Measurements from ENCODE around the gene TTC3. TPM values are rescaled to one million over a fixed set of nuclear protein-coding genes. Genes with fewer than 3 reads are reported as not detected.

Gene TTC3
- total and polyA plus RNA-seq, 2 of the 13 experiments (the other 11 are each of a cell fraction or from before 2014, with no cell fraction given): 55.7 to 108 TPM

GRCh38 chr21:37188825-37189224, 115.8 kb downstream of the TTC3 start:
- POLR2A ChIA-PET: no interaction called here
- CTCF ChIA-PET (ENCODE audit: low intra/inter-chr PET ratio, low total read pairs): no interaction called here
- no peaks in the 10 kb centered on the region for H3K4me1 ChIP-seq (ENCODE audit: insufficient read depth, low read length)
- no peaks in the 10 kb centered on the region for H4K20me1 ChIP-seq (ENCODE audit: insufficient read depth, low read length)
- WGBS (ENCODE audit: low lambda C conversion rate): 90% methylated on average over 1 of the region's 1 CpG
- BruUV-seq (replicated peaks): no TSS peak
- ATAC-seq: no peak
- no peaks in the 10 kb centered on the region for H3K79me2 ChIP-seq (ENCODE audit: insufficient read depth, low read length)
- no peak overlapping the region for H2AFZ ChIP-seq (ENCODE audit: low read length)
- H3K9me3 ChIP-seq (ENCODE audit: low read length): no peaks in the 10 kb centered on the region
- H3K27ac ChIP-seq (ENCODE audit: extremely low read length, insufficient read depth, low read length): no peak overlapping the region
- TF ChIP-seq MNT (IDR thresholded peaks at IDR 0.05): peak; percentile 47
- no peak for TF ChIP-seq CREM (IDR thresholded peaks at IDR 0.05)
- TF ChIP-seq CREM (CRISPR knock-in tag; IDR thresholded peaks at IDR 0.05): no peak
- H3K4me2 ChIP-seq (ENCODE audit: low read depth, low read length): no peak overlapping the region
- H3K4me3 ChIP-seq (replicated peaks in 1 of 3; ENCODE audit: insufficient read depth in 1 of 3, low read depth in 2 of 3, low read length in 3 of 3): no peak overlapping the region
- H3K27me3 ChIP-seq (ENCODE audit: control insufficient read depth in 1 of 2, insufficient read depth in 2 of 2, low read length in 2 of 2): no peaks in the 10 kb centered on the region
- H3K36me3 ChIP-seq (replicated peaks in 1 of 2; ENCODE audit: control insufficient read depth in 1 of 2, insufficient read depth in 2 of 2, low read length in 2 of 2): peaks cover 22 to 75% of the 10 kb centered on the region in 2 experiments
- FAIRE-seq: no peak
- intact Hi-C loops (cut with micrococcal nuclease; ENCODE audit: unreplicated experiment): no loop called here
- in situ Hi-C loops (cut with HindIII; ENCODE audit: extremely low pct_ligation_motif_present, low pct_unique_long_range_greater_than_20kb): no loop called here
- no peak for DNase-seq (ENCODE audit: low spot score)
- H3K9ac ChIP-seq (ENCODE audit: insufficient read depth, low read depth, low read length): no peak overlapping the region

GRCh38 chr21:37192019-37192418, 119.0 kb downstream of the TTC3 start:
- BruUV-seq (replicated peaks): no TSS peak
- intact Hi-C loops (cut with micrococcal nuclease; ENCODE audit: unreplicated experiment): no loop called here
- CTCF ChIA-PET (ENCODE audit: low intra/inter-chr PET ratio, low total read pairs): no interaction called here
- POLR2A ChIA-PET: no interaction called here
- peaks cover 25 to 83% of the 10 kb centered on the region in 2 experiments for H3K36me3 ChIP-seq (replicated peaks in 1 of 2; ENCODE audit: control insufficient read depth in 1 of 2, insufficient read depth in 2 of 2, low read length in 2 of 2)
- DNase-seq (ENCODE audit: low spot score) (no peak), ATAC-seq (no peak), FAIRE-seq (no peak)
- WGBS (ENCODE audit: low lambda C conversion rate): 95% methylated on average over 2 of the region's 2 CpGs
- H3K4me3 ChIP-seq (replicated peaks in 1 of 3; ENCODE audit: insufficient read depth in 1 of 3, low read depth in 2 of 3, low read length in 3 of 3): no peak overlapping the region
- no peak overlapping the region for H2AFZ ChIP-seq (ENCODE audit: low read length)
- no peaks in the 10 kb centered on the region for H3K27me3 ChIP-seq (ENCODE audit: control insufficient read depth in 1 of 2, insufficient read depth in 2 of 2, low read length in 2 of 2)
- H3K4me2 ChIP-seq (ENCODE audit: low read depth, low read length): no peak overlapping the region
- in situ Hi-C loops (cut with HindIII; ENCODE audit: extremely low pct_ligation_motif_present, low pct_unique_long_range_greater_than_20kb): no loop called here
- H3K9me3 ChIP-seq (ENCODE audit: low read length): no peaks in the 10 kb centered on the region
- H3K4me1 ChIP-seq (ENCODE audit: insufficient read depth, low read length): no peaks in the 10 kb centered on the region
- no peak overlapping the region for H3K9ac ChIP-seq (ENCODE audit: insufficient read depth, low read depth, low read length)
- no peak overlapping the region for H3K27ac ChIP-seq (ENCODE audit: extremely low read length, insufficient read depth, low read length)
- no peaks in the 10 kb centered on the region for H4K20me1 ChIP-seq (ENCODE audit: insufficient read depth, low read length)
- H3K79me2 ChIP-seq (ENCODE audit: insufficient read depth, low read length): no peaks in the 10 kb centered on the region
- TF ChIP-seq HCFC1 (IDR thresholded peaks at IDR 0.05; ENCODE audit: low read depth, low read length) (no peak), ZNF225 (CRISPR knock-in tag; IDR thresholded peaks at IDR 0.05) (no peak), KIAA2018 (CRISPR knock-in tag; IDR thresholded peaks at IDR 0.05; ENCODE audit: borderline replicate concordance) (no peak), POLR2G (IDR thresholded peaks at IDR 0.05; ENCODE audit: low read depth, low read length) (no peak), ZEB1 (IDR thresholded peaks at IDR 0.05; ENCODE audit: insufficient replicate concordance, low read depth) (no peak), DPF2 (CRISPR knock-in tag; IDR thresholded peaks at IDR 0.05; ENCODE audit: borderline replicate concordance, low read depth) (no peak), FOXO1 (CRISPR knock-in tag; IDR thresholded peaks at IDR 0.05) (no peak)

All from HepG2 (cell line).